ENCODE results near the gene UGT2A2. TPM values are rescaled to one million over a fixed set of nuclear protein-coding genes. Genes with fewer than 3 reads are reported as not detected.

Gene UGT2A2
- polyA plus RNA-seq, 1 of the 3 experiments (the other 2 are of a cell fraction): not detected

- Histone ChIP-seq H3F3A (replicated peaks; ENCODE audit: insufficient read depth) (no peaks in the 10 kb centered on the region), H3K4me2 (no peak overlapping the region), H3K4me1 (ENCODE audit: control insufficient read depth in 1 of 2, insufficient read depth in 2 of 2, low read depth in 1 of 2, low read length in 1 of 2) (no peaks in the 10 kb centered on the region), H3K9ac (no peak overlapping the region), H3K27me3 (ENCODE audit: insufficient read depth) (no peaks in the 10 kb centered on the region), H2AFZ (ENCODE audit: low read depth) (no peak overlapping the region), H4K20me1 (ENCODE audit: insufficient read depth) (no peaks in the 10 kb centered on the region), H3K27ac (ENCODE audit: low read depth in 2 of 2, low read length in 1 of 2) (no peak overlapping the region), H3K9me3 (no peaks in the 10 kb centered on the region), H3K9me2 (no peaks in the 10 kb centered on the region), H3K79me2 (ENCODE audit: insufficient read depth) (no peaks in the 10 kb centered on the region), H3K4me3 (ENCODE audit: low read depth in 2 of 2, low read length in 1 of 2) (no peak overlapping the region), H3K36me3 (replicated peaks in 1 of 2; ENCODE audit: control insufficient read depth in 1 of 2, insufficient read depth in 2 of 2, low read length in 1 of 2) (no peaks in the 10 kb centered on the region)
- POLR2A ChIA-PET: no interaction called here
- CTCF ChIA-PET: interaction anchor here (1.1 kb wide), 1 partner anchor 35 kb away, joined by 3 read pairs; no protein-coding TSS in a partner anchor
- WGBS (ENCODE audit: low lambda C conversion rate): 3% methylated on average over 5 of the region's 5 CpGs
- no peak for DNase-seq
- TF ChIP-seq CTCF (IDR thresholded peaks at IDR 0.05): no peak
- TF ChIP-seq FOXM1 (IDR thresholded peaks at IDR 0.05; ENCODE audit: low read depth): no peak
- no peak for TF ChIP-seq CHD2 (IDR thresholded peaks at IDR 0.05; ENCODE audit: low read length, partially characterized antibody)
- TF ChIP-seq SMC3 (IDR thresholded peaks at IDR 0.05; ENCODE audit: low read depth, low read length): no peak
- no peak for TF ChIP-seq EZH2phosphoT487 (IDR thresholded peaks at IDR 0.05; ENCODE audit: borderline replicate concordance, low read depth)
Measured at GRCh38 chr4:69584135-69584534, 55.3 kb downstream of the UGT2A2 start.

- H3K4me2 ChIP-seq: no peak overlapping the region
- H2AFZ ChIP-seq (ENCODE audit: low read depth): no peak overlapping the region
- H3K4me1 ChIP-seq (ENCODE audit: control insufficient read depth in 1 of 2, insufficient read depth in 2 of 2, low read depth in 1 of 2, low read length in 1 of 2): no peaks in the 10 kb centered on the region
- no peaks in the 10 kb centered on the region for H3K9me3 ChIP-seq
- no peaks in the 10 kb centered on the region for H3K79me2 ChIP-seq (ENCODE audit: insufficient read depth)
- no peak for DNase-seq
- H3K36me3 ChIP-seq (replicated peaks in 1 of 2; ENCODE audit: control insufficient read depth in 1 of 2, insufficient read depth in 2 of 2, low read length in 1 of 2): no peaks in the 10 kb centered on the region
- CTCF ChIA-PET: interaction anchor here (1.1 kb wide), 1 partner anchor 34 kb away, joined by 3 read pairs; no protein-coding TSS in a partner anchor
- 3% methylated on average over 2 of the region's 2 CpGs for WGBS (ENCODE audit: low lambda C conversion rate)
- H3F3A ChIP-seq (replicated peaks; ENCODE audit: insufficient read depth): no peaks in the 10 kb centered on the region
- no peak overlapping the region for H3K27ac ChIP-seq (ENCODE audit: low read depth in 2 of 2, low read length in 1 of 2)
- H3K27me3 ChIP-seq (ENCODE audit: insufficient read depth): no peaks in the 10 kb centered on the region
- H3K4me3 ChIP-seq (ENCODE audit: low read depth in 2 of 2, low read length in 1 of 2): no peak overlapping the region
- POLR2A ChIA-PET: no interaction called here
- H3K9ac ChIP-seq: no peak overlapping the region
- no peaks in the 10 kb centered on the region for H4K20me1 ChIP-seq (ENCODE audit: insufficient read depth)
- no peaks in the 10 kb centered on the region for H3K9me2 ChIP-seq
- TF ChIP-seq RXRA (IDR thresholded peaks at IDR 0.05; ENCODE audit: borderline replicate concordance, low read depth) (no peak), RFX5 (IDR thresholded peaks at IDR 0.05; ENCODE audit: low read length) (no peak), FOXJ3 (CRISPR knock-in tag; IDR thresholded peaks at IDR 0.05) (no peak), EZH2phosphoT487 (IDR thresholded peaks at IDR 0.05; ENCODE audit: borderline replicate concordance, low read depth) (no peak)
Measured at GRCh38 chr4:69583543-69583942, 55.9 kb downstream of the UGT2A2 start.

GRCh38 chr4:69577245-69577644 lies 62.2 kb downstream of the UGT2A2 start:
- 3% methylated on average over 1 of the region's 1 CpG for WGBS (ENCODE audit: low lambda C conversion rate)
- Histone ChIP-seq H3K27me3 (ENCODE audit: insufficient read depth) (no peaks in the 10 kb centered on the region; the same call in 1 of the 2 replicates), H4K20me1 (ENCODE audit: insufficient read depth) (no peaks in the 10 kb centered on the region), H3K4me1 (ENCODE audit: control insufficient read depth in 1 of 2, insufficient read depth in 2 of 2, low read depth in 1 of 2, low read length in 1 of 2) (no peaks in the 10 kb centered on the region), H3K9me3 (no peaks in the 10 kb centered on the region), H3K79me2 (ENCODE audit: insufficient read depth) (no peaks in the 10 kb centered on the region), H3K9me2 (no peaks in the 10 kb centered on the region), H2AFZ (ENCODE audit: low read depth) (no peak overlapping the region), H3K9ac (no peak overlapping the region), H3F3A (replicated peaks; ENCODE audit: insufficient read depth) (no peaks in the 10 kb centered on the region), H3K4me3 (ENCODE audit: low read depth in 2 of 2, low read length in 1 of 2) (no peak overlapping the region), H3K4me2 (no peak overlapping the region), H3K36me3 (replicated peaks in 1 of 2; ENCODE audit: control insufficient read depth in 1 of 2, insufficient read depth in 2 of 2, low read length in 1 of 2) (no peaks in the 10 kb centered on the region), H3K27ac (ENCODE audit: low read depth in 2 of 2, low read length in 1 of 2) (no peak overlapping the region)
- CTCF ChIA-PET: no interaction called here
- POLR2A ChIA-PET: no interaction called here
- no peak for DNase-seq
- TF ChIP-seq CHD2 (IDR thresholded peaks at IDR 0.05; ENCODE audit: low read length, partially characterized antibody) (no peak), IRF3 (IDR thresholded peaks at IDR 0.05; ENCODE audit: low read depth, low read length) (no peak), REST (IDR thresholded peaks at IDR 0.05; ENCODE audit: low read depth, low read length) (no peak), EP300 (IDR thresholded peaks at IDR 0.05; ENCODE audit: borderline replicate concordance in 1 of 2, low read depth in 1 of 2, low read length in 1 of 2) (no peak), RFX5 (IDR thresholded peaks at IDR 0.05; ENCODE audit: low read length) (no peak), SIN3A (IDR thresholded peaks at IDR 0.05; ENCODE audit: borderline replicate concordance, low read depth, low read length) (no peak), NRF1 (IDR thresholded peaks at IDR 0.05; ENCODE audit: low read depth, low read length) (no peak), USF1 (IDR thresholded peaks at IDR 0.05; ENCODE audit: borderline replicate concordance, low read depth) (no peak)
